Stimulated activated CD8-positive, alpha-beta memory T cell treated with anti-CD3 and anti-CD28 coated beads, Interleukin-15, amount 100 ng/mL, for 1 hour (primary cell): ENCODE results near the gene UBE3B.
"Not testable (repeated sequence)": the region's sequence is repeated elsewhere in the genome, so short reads cannot be mapped to it uniquely, and the experiment has no call there.

Experiments
- DNase-seq: peaks from one replicate; pipeline ENCODE4 v3.0.0-alpha.2; 2020; ENCODE audit warnings: low read depth

The UBE3B gene

GRCh38 chr12:109477185-109477962 lies at the start of gene UBE3B, which contains the start of gene KCTD10:
TSS of gene UBE3B (plus strand) at chr12:109477634. CDS start at chr12:109483552, 5,918 bp downstream.
TSS of gene KCTD10 (minus strand) at chr12:109477300. CDS start at chr12:109477262, 38 bp downstream.
- DNase-seq: peak; percentile 64

- DNase-seq: peak; percentile 52
Observed at GRCh38 chr12:109428037-109428629, 49.3 kb upstream of the UBE3B start.

- not testable (repeated sequence) for DNase-seq
Observed at GRCh38 chr12:109428804-109429203, 48.6 kb upstream of the UBE3B start.

GRCh38 chr12:109430244-109430643 lies 47.2 kb upstream of the UBE3B start:
- no peak for DNase-seq

- no peak for DNase-seq
Observed at GRCh38 chr12:109432431-109432830, 45.0 kb upstream of the UBE3B start.

- peak; percentile 58 for DNase-seq
Observed at GRCh38 chr12:109432842-109433304, 44.6 kb upstream of the UBE3B start.

- no peak for DNase-seq
Observed at GRCh38 chr12:109433618-109434017, 43.8 kb upstream of the UBE3B start.

- no peak for DNase-seq
Observed at GRCh38 chr12:109434582-109434981, 42.9 kb upstream of the UBE3B start.

- DNase-seq: no peak
Observed at GRCh38 chr12:109435428-109436187, 41.8 kb upstream of the UBE3B start.

GRCh38 chr12:109436188-109436560 lies 41.3 kb upstream of the UBE3B start:
- no peak for DNase-seq

GRCh38 chr12:109439181-109439580 lies 38.3 kb upstream of the UBE3B start:
- DNase-seq: no peak

GRCh38 chr12:109439951-109440350 lies 37.5 kb upstream of the UBE3B start:
- not testable (repeated sequence) for DNase-seq

- DNase-seq: no peak
Observed at GRCh38 chr12:109440851-109441490, 36.5 kb upstream of the UBE3B start.

- no peak for DNase-seq
Observed at GRCh38 chr12:109443794-109444193, 33.6 kb upstream of the UBE3B start.

GRCh38 chr12:109444259-109444658 lies 33.2 kb upstream of the UBE3B start:
- DNase-seq: no peak

- no peak for DNase-seq
Observed at GRCh38 chr12:109445191-109445609, 32.2 kb upstream of the UBE3B start.

- DNase-seq: no peak
Observed at GRCh38 chr12:109446869-109447268, 30.6 kb upstream of the UBE3B start.

- DNase-seq: no peak
Observed at GRCh38 chr12:109447482-109447881, 30.0 kb upstream of the UBE3B start.

- DNase-seq: no peak
Observed at GRCh38 chr12:109448272-109448671, 29.2 kb upstream of the UBE3B start.

- no peak for DNase-seq
Observed at GRCh38 chr12:109448707-109449390, 28.6 kb upstream of the UBE3B start.

- no peak for DNase-seq
Observed at GRCh38 chr12:109449845-109450532, 27.4 kb upstream of the UBE3B start.
